ENCODE measurements around the gene ADAM10.

The ADAM10 gene

GRCh38 chr15:58545307-58546065 is 204.0 kb downstream of the ADAM10 start:
- Mint-ChIP-seq H3K4me1 (peaks cover 38% of the 10 kb centered on the region), H3K36me3 (ENCODE audit: low read depth) (no peaks in the 10 kb centered on the region), H3K4me3 (no peak overlapping the region), H3K9me3 (no peaks in the 10 kb centered on the region), H3K27me3 (ENCODE audit: low read depth) (peaks cover 33% of the 10 kb centered on the region), H3K27ac (no peak overlapping the region)
- no peak for TF ChIP-seq CTCF (IDR thresholded peaks at IDR 0.05; ENCODE audit: unreplicated experiment in 3 of 3)

GRCh38 chr15:58544756-58545155 is 204.8 kb downstream of the ADAM10 start:
- no peak overlapping the region for H3K27ac Mint-ChIP-seq
- H3K9me3 Mint-ChIP-seq, result no peaks in the 10 kb centered on the region
- H3K36me3 Mint-ChIP-seq (ENCODE audit: low read depth), result no peaks in the 10 kb centered on the region
- H3K4me3 Mint-ChIP-seq, result no peak overlapping the region
- no peak for TF ChIP-seq CTCF (IDR thresholded peaks at IDR 0.05; ENCODE audit: unreplicated experiment in 3 of 3)
- H3K4me1 Mint-ChIP-seq, result peaks cover 35% of the 10 kb centered on the region
- peaks cover 29% of the 10 kb centered on the region for H3K27me3 Mint-ChIP-seq (ENCODE audit: low read depth)

- Mint-ChIP-seq H3K4me3 (no peak overlapping the region), H3K36me3 (ENCODE audit: low read depth) (no peaks in the 10 kb centered on the region), H3K27ac (no peak overlapping the region), H3K9me3 (no peaks in the 10 kb centered on the region), H3K4me1 (peaks cover 28% of the 10 kb centered on the region), H3K27me3 (ENCODE audit: low read depth) (peaks cover 29% of the 10 kb centered on the region)
- TF ChIP-seq CTCF (IDR thresholded peaks at IDR 0.05; ENCODE audit: unreplicated experiment in 3 of 3), result no peak
Measured at GRCh38 chr15:58543664-58544335, 205.7 kb downstream of the ADAM10 start.

GRCh38 chr15:58541410-58542087 is 208.0 kb downstream of the ADAM10 start:
- TF ChIP-seq CTCF (IDR thresholded peaks at IDR 0.05; ENCODE audit: unreplicated experiment in 3 of 3), result no peak
- H3K27ac Mint-ChIP-seq, result no peak overlapping the region
- peaks cover 10% of the 10 kb centered on the region for H3K4me1 Mint-ChIP-seq
- no peaks in the 10 kb centered on the region for H3K36me3 Mint-ChIP-seq (ENCODE audit: low read depth)
- H3K4me3 Mint-ChIP-seq, result no peak overlapping the region
- no peaks in the 10 kb centered on the region for H3K9me3 Mint-ChIP-seq
- H3K27me3 Mint-ChIP-seq (ENCODE audit: low read depth), result peaks cover 24% of the 10 kb centered on the region

- Mint-ChIP-seq H3K27me3 (ENCODE audit: low read depth) (peaks cover 23% of the 10 kb centered on the region), H3K4me1 (peaks cover 24% of the 10 kb centered on the region), H3K9me3 (no peaks in the 10 kb centered on the region), H3K4me3 (no peak overlapping the region), H3K36me3 (ENCODE audit: low read depth) (no peaks in the 10 kb centered on the region), H3K27ac (peak overlapping the region in 1 of 3 experiments; percentile 4)
- no peak for TF ChIP-seq CTCF (IDR thresholded peaks at IDR 0.05; ENCODE audit: unreplicated experiment in 3 of 3)
Measured at GRCh38 chr15:58539548-58539947, 210.0 kb downstream of the ADAM10 start.
